Measurements from ENCODE around the gene CUX1. TPM values are rescaled to one million over a fixed set of nuclear protein-coding genes. Genes with fewer than 3 reads are reported as not detected.

Gene CUX1
- total and polyA plus RNA-seq, 2 donors (not counting 1 experiment from before 2014, with no cell fraction given): 10.8 to 86.5 TPM

DNA sequence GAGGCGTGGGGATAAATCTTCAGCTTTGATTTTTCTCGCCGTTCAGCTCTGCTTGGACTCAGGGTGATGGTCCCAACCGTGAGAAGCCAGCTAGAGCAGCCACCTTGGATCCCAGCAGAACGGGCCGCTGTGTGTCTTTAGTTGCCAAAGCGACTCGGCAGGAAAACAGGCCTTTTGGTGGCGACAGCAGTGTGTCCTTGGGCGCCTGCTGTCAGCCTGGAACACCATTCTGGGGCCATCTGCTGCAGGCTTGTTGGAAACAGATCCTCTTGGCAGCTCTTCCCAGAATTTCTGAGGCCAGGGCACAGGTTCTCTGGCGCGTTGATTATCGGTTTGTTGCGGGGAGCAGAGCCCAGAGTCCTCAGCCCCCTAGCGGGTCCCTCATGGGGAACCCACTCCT is 97.6 kb downstream of the CUX1 start:
- WGBS (ENCODE audit: insufficient coverage): 98% methylated on average over 15 of the region's 15 CpGs
- intact Hi-C loops (cut with micrococcal nuclease): no loop called here
- Mint-ChIP-seq H3K9me3 (ENCODE audit: insufficient read depth) (no peaks in the 10 kb centered on the region), H3K4me3 (no peak overlapping the region), H3K27ac (no peak overlapping the region), H3K4me1 (peaks cover 16% of the 10 kb centered on the region), H3K27me3 (no peaks in the 10 kb centered on the region)
- H2AFZ ChIP-seq (ENCODE audit: insufficient read depth, low read depth, low read length, poor library complexity, severe bottlenecking): no peak overlapping the region
- H3K36me3 ChIP-seq (replicated peaks in 1 of 2; ENCODE audit: control extremely low read depth in 1 of 2, control insufficient read depth in 1 of 2, extremely low read depth in 1 of 2, insufficient read depth in 2 of 2, low read length in 1 of 2): peaks cover 0 to 19% of the 10 kb centered on the region in 2 experiments
- H3K27me3 ChIP-seq (replicated peaks in 1 of 4; ENCODE audit: control extremely low read depth in 1 of 4, control insufficient read depth in 3 of 4, insufficient read depth in 4 of 4, low read length in 3 of 4): no peaks in the 10 kb centered on the region
- DNase-seq: no peak
- ChIA-PET CTCF (no interaction called here), POLR2A (no interaction called here)
- H3K4me3 ChIP-seq (ENCODE audit: control extremely low read depth in 1 of 5, extremely low read depth in 1 of 5, insufficient read depth in 1 of 5, low read depth in 2 of 5, low read length in 4 of 5): no peak overlapping the region
- no peak overlapping the region for H3K9ac ChIP-seq (ENCODE audit: low read length)
- no peaks in the 10 kb centered on the region for H3K9me3 ChIP-seq (ENCODE audit: control extremely low read depth in 1 of 3, control insufficient read depth in 2 of 3, insufficient read depth in 1 of 3, low read length in 2 of 3)
- H3K79me2 ChIP-seq (ENCODE audit: control insufficient read depth, insufficient read depth, low read length): peaks cover 78% of the 10 kb centered on the region
- H3K27ac ChIP-seq (ENCODE audit: low read length in 2 of 2): no peak overlapping the region
- H4K20me1 ChIP-seq (ENCODE audit: control insufficient read depth, insufficient read depth, low read length, poor library complexity, severe bottlenecking): peaks cover 27% of the 10 kb centered on the region
- no peaks in the 10 kb centered on the region for H3K4me1 ChIP-seq (ENCODE audit: control insufficient read depth in 2 of 2, insufficient read depth in 2 of 2, low read length in 2 of 2)
- ATAC-seq (ENCODE audit: low read depth): no peak
- TF ChIP-seq, protein P1, sequence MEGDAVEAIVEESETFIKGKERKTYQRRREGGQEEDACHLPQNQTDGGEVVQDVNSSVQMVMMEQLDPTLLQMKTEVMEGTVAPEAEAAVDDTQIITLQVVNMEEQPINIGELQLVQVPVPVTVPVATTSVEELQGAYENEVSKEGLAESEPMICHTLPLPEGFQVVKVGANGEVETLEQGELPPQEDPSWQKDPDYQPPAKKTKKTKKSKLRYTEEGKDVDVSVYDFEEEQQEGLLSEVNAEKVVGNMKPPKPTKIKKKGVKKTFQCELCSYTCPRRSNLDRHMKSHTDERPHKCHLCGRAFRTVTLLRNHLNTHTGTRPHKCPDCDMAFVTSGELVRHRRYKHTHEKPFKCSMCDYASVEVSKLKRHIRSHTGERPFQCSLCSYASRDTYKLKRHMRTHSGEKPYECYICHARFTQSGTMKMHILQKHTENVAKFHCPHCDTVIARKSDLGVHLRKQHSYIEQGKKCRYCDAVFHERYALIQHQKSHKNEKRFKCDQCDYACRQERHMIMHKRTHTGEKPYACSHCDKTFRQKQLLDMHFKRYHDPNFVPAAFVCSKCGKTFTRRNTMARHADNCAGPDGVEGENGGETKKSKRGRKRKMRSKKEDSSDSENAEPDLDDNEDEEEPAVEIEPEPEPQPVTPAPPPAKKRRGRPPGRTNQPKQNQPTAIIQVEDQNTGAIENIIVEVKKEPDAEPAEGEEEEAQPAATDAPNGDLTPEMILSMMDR (IDR thresholded peaks at IDR 0.05): no peak
- no peak for TF ChIP-seq EZH2 (IDR thresholded peaks at IDR 0.05; ENCODE audit: borderline replicate concordance, insufficient read depth, low read depth, low read length, poor library complexity, severe bottlenecking)
- no peak overlapping the region for H3K4me2 ChIP-seq (replicated peaks; ENCODE audit: low read depth, low read length, poor library complexity, severe bottlenecking)

DNA sequence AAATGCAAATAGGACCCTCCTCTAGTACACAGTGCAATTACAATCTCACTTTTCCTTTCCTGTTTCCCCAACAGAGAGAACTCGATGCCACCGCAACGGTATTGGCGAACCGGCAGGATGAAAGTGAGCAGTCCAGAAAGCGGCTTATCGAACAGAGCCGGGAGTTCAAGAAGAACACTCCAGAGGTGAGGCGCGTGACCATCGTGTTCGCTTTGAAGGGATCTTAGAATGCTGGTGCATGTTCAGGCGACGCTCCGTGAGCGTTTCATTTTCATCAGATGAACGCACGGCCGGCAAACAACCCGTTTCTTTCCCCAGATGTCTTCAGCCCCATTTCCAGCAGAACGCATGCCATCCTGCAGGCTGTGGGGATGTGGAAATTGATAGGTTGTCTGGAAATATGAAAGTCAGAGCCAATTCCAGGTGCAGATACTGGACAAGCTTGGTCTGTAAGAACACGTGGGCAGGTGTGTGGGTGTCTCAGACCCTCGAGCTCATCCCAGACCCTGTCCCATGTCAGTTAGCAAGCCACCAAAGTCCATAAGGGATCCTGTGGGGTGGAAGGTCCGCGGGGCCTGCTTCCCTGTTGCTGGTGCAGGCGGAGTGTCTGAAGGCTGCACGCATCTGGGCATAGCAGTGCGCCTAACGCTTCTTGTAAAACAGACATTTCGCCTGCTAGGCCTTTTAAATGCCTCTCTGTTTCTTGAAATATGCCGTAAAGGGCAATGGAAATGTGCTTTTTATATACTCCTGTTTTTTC is 98.8 kb downstream of the CUX1 start:
- no peaks in the 10 kb centered on the region for H3K9me3 ChIP-seq (ENCODE audit: control extremely low read depth in 1 of 3, control insufficient read depth in 2 of 3, insufficient read depth in 1 of 3, low read length in 2 of 3)
- no peak overlapping the region for H3K4me3 ChIP-seq (ENCODE audit: control extremely low read depth in 1 of 5, extremely low read depth in 1 of 5, insufficient read depth in 1 of 5, low read depth in 2 of 5, low read length in 4 of 5)
- H3K4me1 ChIP-seq (ENCODE audit: control insufficient read depth in 2 of 2, insufficient read depth in 2 of 2, low read length in 2 of 2): no peaks in the 10 kb centered on the region
- POLR2A ChIA-PET: no interaction called here
- Mint-ChIP-seq H3K9me3 (ENCODE audit: insufficient read depth) (no peaks in the 10 kb centered on the region), H3K27me3 (no peaks in the 10 kb centered on the region), H3K27ac (no peak overlapping the region), H3K4me3 (no peak overlapping the region), H3K4me1 (peaks cover 16% of the 10 kb centered on the region)
- peaks cover 73% of the 10 kb centered on the region for H3K79me2 ChIP-seq (ENCODE audit: control insufficient read depth, insufficient read depth, low read length)
- no peak overlapping the region for H3K4me2 ChIP-seq (replicated peaks; ENCODE audit: low read depth, low read length, poor library complexity, severe bottlenecking)
- H3K27ac ChIP-seq (ENCODE audit: low read length in 2 of 2): no peak overlapping the region
- H3K27me3 ChIP-seq (replicated peaks in 1 of 4; ENCODE audit: control extremely low read depth in 1 of 4, control insufficient read depth in 3 of 4, insufficient read depth in 4 of 4, low read length in 3 of 4): no peaks in the 10 kb centered on the region
- H3K9ac ChIP-seq (ENCODE audit: low read length): no peak overlapping the region
- no peak for ATAC-seq (ENCODE audit: low read depth)
- H2AFZ ChIP-seq (ENCODE audit: insufficient read depth, low read depth, low read length, poor library complexity, severe bottlenecking): no peak overlapping the region
- intact Hi-C loops (cut with micrococcal nuclease): no loop called here
- CTCF ChIA-PET: no interaction called here
- no peak for TF ChIP-seq EZH2 (IDR thresholded peaks at IDR 0.05; ENCODE audit: borderline replicate concordance, insufficient read depth, low read depth, low read length, poor library complexity, severe bottlenecking)
- TF ChIP-seq, protein P1 (IDR thresholded peaks at IDR 0.05): no peak
- 95% methylated on average over 24 of the region's 31 CpGs for WGBS (ENCODE audit: insufficient coverage)
- H4K20me1 ChIP-seq (ENCODE audit: control insufficient read depth, insufficient read depth, low read length, poor library complexity, severe bottlenecking): peaks cover 23% of the 10 kb centered on the region
- peaks cover 0 to 19% of the 10 kb centered on the region in 2 experiments for H3K36me3 ChIP-seq (replicated peaks in 1 of 2; ENCODE audit: control extremely low read depth in 1 of 2, control insufficient read depth in 1 of 2, extremely low read depth in 1 of 2, insufficient read depth in 2 of 2, low read length in 1 of 2)
- DNase-seq: no peak
